Measurements from ENCODE around the gene OXCT1. TPM values are rescaled to one million over a fixed set of nuclear protein-coding genes. Genes with fewer than 3 reads are reported as not detected.
"Not testable (repeated sequence)": the region's sequence is repeated elsewhere in the genome, so short reads cannot be mapped to it uniquely, and the experiment has no call there.

OXCT1 gene
- polyA plus RNA-seq, 3 donors, result 49.6 to 55.4 (median 50.7) TPM

- DNase-seq, result no peak
Observed at GRCh38 chr5:41789434-41789833, 80.8 kb downstream of the OXCT1 start.

- no peak for DNase-seq
Observed at GRCh38 chr5:41788941-41789368, 81.3 kb downstream of the OXCT1 start.

GRCh38 chr5:41787265-41787664, 83.0 kb downstream of the OXCT1 start:
- DNase-seq, result no peak

GRCh38 chr5:41785061-41785460, 85.2 kb downstream of the OXCT1 start:
- DNase-seq, result no peak

GRCh38 chr5:41778410-41778809, 91.8 kb downstream of the OXCT1 start:
- no peak for DNase-seq

GRCh38 chr5:41776435-41776834, 93.8 kb downstream of the OXCT1 start:
- DNase-seq, result no peak

GRCh38 chr5:41773799-41774198, 96.4 kb downstream of the OXCT1 start:
- DNase-seq, result no peak

- no peak for DNase-seq
Observed at GRCh38 chr5:41772785-41773442, 97.3 kb downstream of the OXCT1 start.

GRCh38 chr5:41772056-41772455, 98.2 kb downstream of the OXCT1 start:
- DNase-seq, result no peak

GRCh38 chr5:41770799-41771198, 99.4 kb downstream of the OXCT1 start:
- no peak for DNase-seq

- no peak for DNase-seq
Observed at GRCh38 chr5:41768692-41769091, 101.5 kb downstream of the OXCT1 start.

GRCh38 chr5:41764650-41765049, 105.6 kb downstream of the OXCT1 start:
- DNase-seq, result no peak

GRCh38 chr5:41763574-41763973, 106.7 kb downstream of the OXCT1 start:
- no peak for DNase-seq

GRCh38 chr5:41763081-41763480, 107.1 kb downstream of the OXCT1 start:
- DNase-seq, result no peak

- DNase-seq, result no peak
Observed at GRCh38 chr5:41762426-41762825, 107.8 kb downstream of the OXCT1 start.

GRCh38 chr5:41761663-41762062, 108.6 kb downstream of the OXCT1 start:
- DNase-seq, result no peak

GRCh38 chr5:41755705-41756104, 114.5 kb downstream of the OXCT1 start:
- no peak for DNase-seq

GRCh38 chr5:41754857-41755256, 115.4 kb downstream of the OXCT1 start:
- no peak for DNase-seq

- DNase-seq, result no peak
Observed at GRCh38 chr5:41751867-41752266, 118.4 kb downstream of the OXCT1 start.

GRCh38 chr5:41748631-41749030, 121.6 kb downstream of the OXCT1 start:
- no peak for DNase-seq

GRCh38 chr5:41747708-41748107, 122.5 kb downstream of the OXCT1 start:
- no peak for DNase-seq

GRCh38 chr5:41747301-41747700, 122.9 kb downstream of the OXCT1 start:
- DNase-seq, result peak; percentile 11

GRCh38 chr5:41742608-41743007, 127.6 kb downstream of the OXCT1 start:
- DNase-seq, result not testable (repeated sequence)

GRCh38 chr5:41738710-41739354, 131.4 kb downstream of the OXCT1 start:
- no peak for DNase-seq

All from renal pelvis (tissue), 4 donors.